Suppressor macrophage (primary cell): ENCODE results near the gene SLC39A3.

Experiments used
- DNase-seq, 4 experiments: peaks; one replicate each; pipeline ENCODE4 v3.0.0-alpha.2; 2020 to 2022
- total RNA-seq, 17 experiments: gene quantifications; one replicate each; lab custom pipeline; 2026; ENCODE audit warnings: mixed read lengths in 6 of 17, inconsistent platforms in 3 of 17; lab: John Stamatoyannopoulos, UW

SLC39A3 gene, protein sequence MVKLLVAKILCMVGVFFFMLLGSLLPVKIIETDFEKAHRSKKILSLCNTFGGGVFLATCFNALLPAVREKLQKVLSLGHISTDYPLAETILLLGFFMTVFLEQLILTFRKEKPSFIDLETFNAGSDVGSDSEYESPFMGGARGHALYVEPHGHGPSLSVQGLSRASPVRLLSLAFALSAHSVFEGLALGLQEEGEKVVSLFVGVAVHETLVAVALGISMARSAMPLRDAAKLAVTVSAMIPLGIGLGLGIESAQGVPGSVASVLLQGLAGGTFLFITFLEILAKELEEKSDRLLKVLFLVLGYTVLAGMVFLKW
- total RNA-seq: 5.7 to 27.6 (median 12.7) reads per million in 17 experiments

- peak; percentile 99 for DNase-seq
Measured at GRCh38 chr19:2739602-2740313, at the start of gene SLC39A3. TSS of gene SLC39A3 (minus strand) at chr19:2740017. CDS start at chr19:2737257, 2,760 bp downstream.

DNA sequence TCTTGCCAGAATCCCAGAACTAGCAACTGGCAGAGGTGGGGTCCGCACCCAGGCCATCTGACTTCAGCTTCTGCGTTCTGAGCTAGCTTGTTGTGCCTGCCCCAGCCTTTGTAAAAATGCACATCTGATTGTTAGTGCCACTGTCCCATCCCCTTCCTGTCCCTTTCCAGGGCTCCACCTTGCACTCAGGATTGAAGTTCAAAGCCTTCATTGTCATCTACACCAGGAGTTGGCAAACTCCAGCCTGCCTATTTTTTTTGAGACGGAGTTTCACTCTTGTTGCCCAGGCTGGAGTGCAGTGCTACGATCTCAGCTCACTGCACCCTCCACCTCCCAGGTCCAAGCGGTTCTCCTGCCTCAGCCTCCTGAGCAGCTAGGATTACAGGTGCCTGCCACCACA, 48.4 kb upstream of the SLC39A3 start:
- DNase-seq: no peak

DNA sequence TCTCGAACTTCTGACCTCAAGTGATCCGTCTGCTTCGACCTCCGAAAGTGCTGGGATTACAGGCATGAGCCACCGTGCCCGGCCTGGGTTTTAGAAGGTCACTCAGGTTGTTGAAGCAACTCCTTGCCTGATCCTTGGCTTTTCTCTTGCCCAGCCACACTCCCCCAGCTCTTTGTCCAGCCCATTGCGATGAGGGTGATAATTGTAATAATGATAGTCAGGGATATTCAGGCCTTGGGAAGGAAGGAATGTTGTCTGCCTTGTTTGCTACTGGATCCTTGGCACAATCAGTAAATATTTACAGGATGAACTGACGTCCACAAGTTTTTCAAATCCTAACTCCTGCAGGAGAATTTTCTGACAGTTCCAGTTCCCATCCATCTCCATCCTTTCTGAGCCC, 47.3 kb upstream of the SLC39A3 start:
- DNase-seq: no peak

- peak; percentile 100 for DNase-seq
Measured at GRCh38 chr19:2785244-2785997, 45.6 kb upstream of the SLC39A3 start, which contains the start of gene THOP1. TSS of gene THOP1 (plus strand) at chr19:2785503. CDS start at chr19:2785663, 160 bp downstream.

DNA sequence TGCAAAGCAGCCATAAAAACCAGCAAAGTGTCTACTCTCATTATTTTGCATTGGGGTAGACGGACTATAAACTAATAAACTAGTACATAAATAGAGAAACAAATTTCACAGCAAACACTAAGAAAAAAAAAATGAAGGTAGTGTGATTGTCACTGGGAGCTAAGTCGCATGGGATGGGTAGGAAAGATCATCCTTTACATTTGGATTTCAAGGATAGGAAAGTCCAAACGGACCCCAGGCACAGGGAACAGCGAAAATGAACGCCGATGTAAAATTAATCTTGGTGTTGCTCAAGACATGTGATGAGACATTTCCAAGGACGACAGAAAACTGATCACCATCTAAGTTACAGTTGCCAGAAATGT, 43.9 kb upstream of the SLC39A3 start:
- DNase-seq: no peak

- DNase-seq: peak; percentile 99 to 100 (median 99)
Measured at GRCh38 chr19:2782936-2783780, 43.3 kb upstream of the SLC39A3 start, which contains the start of gene SGTA. TSS of gene SGTA (minus strand) at chr19:2783273. CDS start at chr19:2769068, 14,205 bp downstream.

- DNase-seq: peak; percentile 3 to 40 (median 26)
Measured at GRCh38 chr19:2782329-2782935, 42.6 kb upstream of the SLC39A3 start.

- no peak for DNase-seq
Measured at GRCh38 chr19:2780284-2780683, 40.5 kb upstream of the SLC39A3 start.

DNA sequence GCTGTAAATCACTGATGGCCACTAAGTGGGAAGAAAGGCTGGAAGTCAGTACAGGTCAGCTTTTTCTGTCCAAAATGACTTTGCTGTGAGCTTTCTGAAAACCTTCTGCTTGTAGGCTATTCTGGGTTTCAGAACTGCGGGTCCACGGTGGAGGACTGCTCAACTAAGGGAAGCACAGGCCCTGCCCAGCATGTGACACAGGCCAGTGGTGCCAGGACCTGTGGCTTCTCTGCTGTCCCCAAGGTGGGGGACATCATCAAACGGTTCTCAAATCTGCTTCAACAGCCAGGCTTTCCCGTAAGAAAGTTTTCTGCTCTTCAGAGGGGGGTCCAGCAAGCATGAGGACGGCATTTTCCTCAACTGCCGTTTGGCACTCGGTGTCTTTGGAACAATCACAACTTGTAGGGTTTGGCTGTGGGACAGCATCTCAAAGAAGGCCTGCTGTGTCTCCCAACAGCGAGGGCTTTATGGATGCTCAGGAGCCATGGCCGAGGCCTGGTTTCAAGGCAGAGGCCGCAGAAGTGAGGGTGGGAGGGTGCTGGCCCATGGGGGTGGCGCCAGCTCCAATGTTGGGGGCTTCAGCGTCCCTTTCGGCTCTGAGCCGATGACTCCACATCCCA, 39.4 kb upstream of the SLC39A3 start:
- DNase-seq: peak in 3 of 4 experiments; percentile 8 to 12 (median 8)

- no peak for DNase-seq
Measured at GRCh38 chr19:2777952-2778683, 38.3 kb upstream of the SLC39A3 start.

- peak; percentile 83 to 90 (median 89) for DNase-seq
Measured at GRCh38 chr19:2775556-2776430, 36.0 kb upstream of the SLC39A3 start.

DNA sequence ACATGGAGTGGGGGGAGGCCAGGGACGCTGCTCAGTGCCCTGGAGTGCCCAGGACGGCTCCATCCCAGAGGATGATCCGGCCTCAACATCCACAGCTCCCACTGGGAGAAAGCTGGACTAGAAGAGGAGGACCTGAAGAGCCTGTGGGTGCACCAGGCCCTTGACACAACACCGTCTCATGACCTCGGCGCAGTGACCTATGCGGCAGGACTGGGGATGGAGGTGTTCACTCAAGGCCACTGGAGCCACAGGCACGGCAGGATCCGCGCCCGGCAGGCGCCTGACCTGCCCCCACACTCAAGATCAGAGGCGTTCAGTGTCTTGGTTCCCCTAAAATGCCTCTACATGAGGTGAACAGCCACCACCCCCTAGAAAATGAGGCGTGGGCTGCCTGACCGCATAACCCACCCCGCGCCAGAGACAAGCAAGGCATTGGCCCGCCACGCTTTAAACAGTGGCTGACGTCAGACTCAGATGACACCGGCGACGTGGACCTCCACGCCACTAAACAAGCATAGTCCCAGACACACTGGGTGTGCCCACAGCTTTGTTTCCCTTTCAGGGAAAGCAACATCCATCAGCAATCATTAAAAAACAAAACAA, 35.2 kb upstream of the SLC39A3 start:
- peak; percentile 74 to 90 (median 85) for DNase-seq

GRCh38 chr19:2774083-2774679, 34.4 kb upstream of the SLC39A3 start:
- no peak for DNase-seq

DNA sequence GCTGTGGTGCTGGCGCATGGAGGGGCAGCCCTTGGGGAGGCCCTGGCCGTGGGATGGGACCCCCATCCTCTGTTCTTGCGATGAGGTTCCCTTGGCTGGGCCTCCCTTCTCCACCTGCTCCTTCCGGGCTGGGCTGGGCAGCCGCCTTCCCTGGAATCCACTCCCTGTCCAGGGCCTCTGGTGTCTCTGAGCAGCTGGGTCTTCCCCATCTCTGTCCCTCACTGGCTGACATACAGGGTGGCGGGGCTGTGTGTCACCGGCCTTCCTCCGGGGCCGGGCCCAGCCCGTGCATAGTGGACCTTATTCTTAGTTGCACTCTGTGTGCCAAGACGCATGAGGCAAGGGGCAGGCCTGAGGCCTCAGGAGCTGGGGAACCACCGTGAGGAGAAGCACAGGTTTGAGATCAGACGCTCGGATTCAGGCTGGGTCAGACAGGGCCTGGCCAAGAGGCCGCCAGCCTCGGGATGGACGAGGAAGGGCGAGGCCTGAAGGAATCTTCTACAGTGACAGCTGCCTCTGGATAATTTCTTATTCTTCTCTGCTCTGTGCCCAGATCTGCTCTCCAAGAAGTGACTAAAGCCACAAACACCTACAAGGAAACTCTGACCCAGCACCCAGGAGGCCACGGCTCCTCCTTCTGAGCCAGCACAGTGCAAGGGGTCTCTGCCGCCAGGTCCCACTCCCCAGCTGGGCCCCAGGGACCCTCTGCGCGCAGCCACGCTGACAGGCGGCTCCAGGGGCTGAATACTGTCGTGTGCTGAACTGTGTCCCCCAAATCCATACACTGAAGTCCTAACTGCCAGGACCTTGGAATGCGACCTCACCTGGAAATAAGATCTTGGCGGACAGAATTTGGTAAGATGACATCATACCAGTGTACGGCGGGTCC, 32.2 kb upstream of the SLC39A3 start:
- DNase-seq: no peak

- peak; percentile 61 to 77 (median 76) for DNase-seq
Measured at GRCh38 chr19:2770055-2771013, 30.5 kb upstream of the SLC39A3 start.

DNA sequence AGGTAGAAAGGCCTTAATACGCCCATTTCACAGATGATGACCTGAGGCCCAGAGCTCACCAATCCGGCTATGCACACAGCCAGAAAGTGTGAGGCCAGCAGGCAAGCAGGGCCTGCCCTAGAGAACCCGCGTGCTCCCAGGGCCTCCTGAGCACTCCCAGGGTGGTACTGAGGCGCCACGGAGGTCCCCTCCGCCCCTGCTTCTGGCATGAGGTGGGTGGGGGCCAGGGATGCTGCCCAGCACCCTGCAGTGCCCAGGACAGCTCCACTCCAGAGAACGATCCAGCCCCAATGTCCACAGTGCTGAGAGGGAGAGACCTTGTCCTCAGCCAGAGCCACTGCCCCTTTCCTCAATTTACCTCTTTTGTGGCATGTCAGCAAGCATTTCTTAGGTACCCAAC, 29.4 kb upstream of the SLC39A3 start:
- DNase-seq: no peak
